Esophagus squamous epithelium (tissue), 4 donors: ENCODE results near the gene SLC6A7.

Experiments used
- POLR2A ChIP-seq, 4 donors: fragments of 450-650 bp; IDR thresholded peaks; one replicate each; pipeline ENCODE4 v1.6.1; 2017; ENCODE audit warnings: antibody characterized with exemption in 4 of 4, mild to moderate bottlenecking in 4 of 4, moderate library complexity in 3 of 4
- TF ChIP-seq, protein P1 (sequence below), 6 experiments: fragments of 450-650 bp in 4 of 6; fragments of 200-600 bp in 2 of 6; sonication (generic) in 2 of 6; IDR thresholded peaks; one replicate each; pipeline ENCODE4 v1.5.1; 2016 to 2019; ENCODE audit warnings: antibody characterized with exemption in 6 of 6, mild to moderate bottlenecking in 4 of 6, moderate library complexity in 4 of 6

DNA sequence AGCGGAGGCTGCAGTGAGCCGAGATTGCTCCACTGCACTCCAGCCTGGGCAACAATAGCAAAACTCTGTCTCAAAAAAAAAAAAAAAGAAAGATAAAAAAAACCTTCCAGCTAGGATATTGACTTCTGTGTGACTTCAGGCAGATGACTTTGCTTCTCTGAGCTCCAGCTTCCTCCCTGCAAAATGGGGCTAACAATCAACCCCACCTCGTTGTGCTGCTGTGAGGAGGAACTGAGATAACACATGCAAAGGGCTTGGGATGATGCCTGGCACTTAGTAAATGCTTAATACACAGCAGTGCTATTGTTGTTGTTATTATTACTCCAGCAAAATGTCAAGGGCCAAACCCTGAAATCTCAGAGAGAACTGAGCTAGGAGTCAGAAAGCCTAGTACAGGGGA is 26.8 kb upstream of the SLC6A7 start:
- TF ChIP-seq POLR2A (IDR thresholded peaks at IDR 0.05) = no peak
- TF ChIP-seq, protein P1, sequence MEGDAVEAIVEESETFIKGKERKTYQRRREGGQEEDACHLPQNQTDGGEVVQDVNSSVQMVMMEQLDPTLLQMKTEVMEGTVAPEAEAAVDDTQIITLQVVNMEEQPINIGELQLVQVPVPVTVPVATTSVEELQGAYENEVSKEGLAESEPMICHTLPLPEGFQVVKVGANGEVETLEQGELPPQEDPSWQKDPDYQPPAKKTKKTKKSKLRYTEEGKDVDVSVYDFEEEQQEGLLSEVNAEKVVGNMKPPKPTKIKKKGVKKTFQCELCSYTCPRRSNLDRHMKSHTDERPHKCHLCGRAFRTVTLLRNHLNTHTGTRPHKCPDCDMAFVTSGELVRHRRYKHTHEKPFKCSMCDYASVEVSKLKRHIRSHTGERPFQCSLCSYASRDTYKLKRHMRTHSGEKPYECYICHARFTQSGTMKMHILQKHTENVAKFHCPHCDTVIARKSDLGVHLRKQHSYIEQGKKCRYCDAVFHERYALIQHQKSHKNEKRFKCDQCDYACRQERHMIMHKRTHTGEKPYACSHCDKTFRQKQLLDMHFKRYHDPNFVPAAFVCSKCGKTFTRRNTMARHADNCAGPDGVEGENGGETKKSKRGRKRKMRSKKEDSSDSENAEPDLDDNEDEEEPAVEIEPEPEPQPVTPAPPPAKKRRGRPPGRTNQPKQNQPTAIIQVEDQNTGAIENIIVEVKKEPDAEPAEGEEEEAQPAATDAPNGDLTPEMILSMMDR (IDR thresholded peaks at IDR 0.05) = no peak
